Trophoblast cell (in vitro differentiated cells and primary cell): ENCODE results near the gene THAP5.

Source experiments
- DNase-seq, 2 donors: peaks; one replicate each; pipeline ENCODE4 v3.0.0-alpha.2; 2016
- H2AFZ ChIP-seq: 2 replicates; pipeline ENCODE4 v1.6.1; 2013; ENCODE audit warnings: low read length, moderate library complexity, mild to moderate bottlenecking; ENCODE audit not compliant: insufficient read depth, poor library complexity
- H2AK5ac ChIP-seq: 2 replicates; pipeline ENCODE4 v1.6.1; 2013; ENCODE audit warnings: mild to moderate bottlenecking, low read length
- H2BK120ac ChIP-seq: 2 replicates; pipeline ENCODE4 v1.6.1; 2013; ENCODE audit warnings: low read length, mild to moderate bottlenecking, moderate library complexity; ENCODE audit not compliant: insufficient read depth, poor library complexity
- H2BK12ac ChIP-seq: 2 replicates; pipeline ENCODE4 v1.6.1; 2013; ENCODE audit warnings: mild to moderate bottlenecking, low read length, moderate library complexity
- H2BK5ac ChIP-seq: 2 replicates; pipeline ENCODE4 v1.6.1; 2013; ENCODE audit warnings: low read length, low read depth, moderate library complexity, mild to moderate bottlenecking; ENCODE audit not compliant: poor library complexity
- H3K14ac ChIP-seq: 2 replicates; pipeline ENCODE4 v1.6.1; 2013; ENCODE audit warnings: mild to moderate bottlenecking, low read length
- H3K18ac ChIP-seq: 2 replicates; pipeline ENCODE4 v1.6.1; 2013; ENCODE audit warnings: mild to moderate bottlenecking, low read length
- H3K23ac ChIP-seq: 2 replicates; pipeline ENCODE4 v1.6.1; 2013; ENCODE audit warnings: low read length
- H3K27ac ChIP-seq: 2 replicates; pipeline ENCODE4 v1.5.1; 2013; ENCODE audit warnings: low read depth, mild to moderate bottlenecking, inconsistent platforms, low read length, moderate library complexity
- H3K27me3 ChIP-seq: 2 replicates; pipeline ENCODE4 v1.6.1; 2013; ENCODE audit warnings: inconsistent platforms, mild to moderate bottlenecking, low read length, moderate library complexity; ENCODE audit not compliant: insufficient read depth
- H3K36me3 ChIP-seq, 2 experiments: 1 replicate in 1 of 2; 2 replicates in 1 of 2; pipeline ENCODE4 v1.6.1; 2013; ENCODE audit warnings: low read length in 2 of 2, mild to moderate bottlenecking in 2 of 2, moderate library complexity in 1 of 2; ENCODE audit not compliant: insufficient read depth in 2 of 2, control insufficient read depth in 1 of 2
- H3K4ac ChIP-seq: 2 replicates; pipeline ENCODE4 v1.6.1; 2013; ENCODE audit warnings: low read depth, mild to moderate bottlenecking, low read length, moderate library complexity
- H3K4me1 ChIP-seq, 2 experiments: 1 replicate in 1 of 2; 2 replicates in 1 of 2; pipeline ENCODE4 v1.6.1; 2013; ENCODE audit warnings: low read length in 2 of 2, mild to moderate bottlenecking in 2 of 2, moderate library complexity in 1 of 2; ENCODE audit not compliant: insufficient read depth in 2 of 2, control insufficient read depth in 1 of 2
- H3K4me2 ChIP-seq: 2 replicates; pipeline ENCODE4 v1.6.1; 2013; ENCODE audit warnings: inconsistent platforms, mild to moderate bottlenecking, low read length, moderate library complexity
- H3K4me3 ChIP-seq: 2 replicates; pipeline ENCODE4 v1.5.1; 2013; ENCODE audit warnings: mild to moderate bottlenecking, low read depth, low read length, inconsistent platforms
- H3K79me1 ChIP-seq: one replicate; pipeline ENCODE4 v1.6.1; 2013; ENCODE audit warnings: low read length
- H3K79me2 ChIP-seq: 2 replicates; pipeline ENCODE4 v1.6.1; 2013; ENCODE audit warnings: low read length, mild to moderate bottlenecking; ENCODE audit not compliant: control insufficient read depth, insufficient read depth, poor library complexity
- H3K9ac ChIP-seq: 2 replicates; pipeline ENCODE4 v1.6.1; 2013; ENCODE audit warnings: mild to moderate bottlenecking, low read length
- H3K9me3 ChIP-seq: 2 replicates; pipeline ENCODE4 v1.6.1; 2013; ENCODE audit warnings: low read depth, mild to moderate bottlenecking, control low read depth, inconsistent platforms, low read length; ENCODE audit not compliant: insufficient read depth
- H4K12ac ChIP-seq: 2 replicates; pipeline ENCODE4 v1.6.1; 2013; ENCODE audit warnings: low read depth, mild to moderate bottlenecking, low read length, moderate library complexity
- H4K8ac ChIP-seq: 2 replicates; pipeline ENCODE4 v1.6.1; 2013; ENCODE audit warnings: low read depth, mild to moderate bottlenecking, low read length, moderate library complexity
- H4K91ac ChIP-seq: one replicate; pipeline ENCODE4 v1.6.1; 2013; ENCODE audit warnings: low read depth, mild to moderate bottlenecking, low read length, moderate library complexity
- WGBS: extraction: QIAGEN DNeasy Blood & Tissue Kit; methylation state at CpG from one replicate; pipeline ENCODE4 v1.1.7; 2013; ENCODE audit warnings: missing lambda C conversion rate; ENCODE audit not compliant: insufficient read length, insufficient coverage; ENCODE audit errors: extremely low coverage; 5-methylcytosine and 5-hydroxymethylcytosine counted together

Gene THAP5

DNA sequence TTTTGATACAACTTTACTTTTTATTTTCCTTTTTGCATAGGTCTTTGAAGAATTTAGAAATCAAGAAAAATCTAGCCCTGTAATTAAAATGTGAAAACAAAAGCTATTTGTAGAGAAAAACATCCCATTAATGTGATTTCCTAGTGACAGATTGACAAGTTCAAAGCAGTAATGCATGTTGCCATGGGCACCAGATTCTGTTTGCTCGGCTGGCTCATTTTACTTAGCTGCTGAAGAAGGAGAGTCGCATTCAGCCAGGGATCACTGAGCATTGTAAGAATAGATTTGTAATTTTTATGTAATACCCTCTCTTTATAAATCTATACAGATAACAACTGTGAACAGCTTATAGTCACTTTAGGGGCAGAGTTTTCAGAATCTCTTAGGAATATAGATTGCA is 28.6 kb upstream of the THAP5 start:
- H3K79me1 ChIP-seq, result no peaks in the 10 kb centered on the region
- no peak overlapping the region for H4K91ac ChIP-seq
- H3K4ac ChIP-seq, result no peak overlapping the region
- no peak overlapping the region for H3K4me3 ChIP-seq
- H3K14ac ChIP-seq, result no peak overlapping the region
- H3K23ac ChIP-seq, result no peak overlapping the region
- H2BK12ac ChIP-seq, result no peak overlapping the region
- no CpG with 5 or more reads among the region's 2 CpGs for WGBS
- no peak overlapping the region for H3K9ac ChIP-seq
- no peak overlapping the region for H3K27ac ChIP-seq
- no peaks in the 10 kb centered on the region for H3K9me3 ChIP-seq
- no peak overlapping the region for H4K12ac ChIP-seq
- no peak overlapping the region for H2AFZ ChIP-seq
- H3K36me3 ChIP-seq, result no peaks in the 10 kb centered on the region
- H2BK5ac ChIP-seq, result no peak overlapping the region
- no peaks in the 10 kb centered on the region for H3K4me1 ChIP-seq
- no peak for DNase-seq
- no peaks in the 10 kb centered on the region for H3K79me2 ChIP-seq
- H2BK120ac ChIP-seq, result no peak overlapping the region
- no peak overlapping the region for H3K18ac ChIP-seq
- H4K8ac ChIP-seq, result no peak overlapping the region
- H3K4me2 ChIP-seq, result no peak overlapping the region
- H2AK5ac ChIP-seq, result no peak overlapping the region
- H3K27me3 ChIP-seq, result no peaks in the 10 kb centered on the region

DNA sequence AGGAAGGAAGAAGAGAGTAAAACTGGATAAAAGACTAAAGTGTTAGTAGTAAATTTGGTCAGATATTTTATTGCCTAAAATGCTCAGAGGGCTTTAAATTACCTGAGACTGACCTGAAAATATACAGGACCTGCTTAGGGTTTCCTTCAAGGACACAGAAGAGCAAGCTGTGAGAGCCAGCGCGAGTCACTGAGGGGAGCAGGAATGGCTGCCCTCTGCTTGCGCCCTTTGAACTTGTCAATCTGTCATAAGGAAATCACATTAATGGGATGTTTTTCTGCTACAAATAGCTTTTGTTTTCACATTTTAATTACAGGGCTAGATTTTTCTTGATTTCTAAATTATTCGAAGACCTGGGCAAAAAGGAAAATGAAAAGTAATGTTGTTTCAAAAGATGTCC is 27.1 kb upstream of the THAP5 start:
- H3K27me3 ChIP-seq, result no peaks in the 10 kb centered on the region
- H2BK120ac ChIP-seq, result no peak overlapping the region
- no peak overlapping the region for H3K9ac ChIP-seq
- H4K8ac ChIP-seq, result no peak overlapping the region
- no peak overlapping the region for H3K4ac ChIP-seq
- no peaks in the 10 kb centered on the region for H3K4me1 ChIP-seq
- no peak overlapping the region for H3K27ac ChIP-seq
- no peaks in the 10 kb centered on the region for H3K79me1 ChIP-seq
- no peak overlapping the region for H2AK5ac ChIP-seq
- no peak overlapping the region for H4K91ac ChIP-seq
- H2BK12ac ChIP-seq, result no peak overlapping the region
- H3K36me3 ChIP-seq, result no peaks in the 10 kb centered on the region
- no peak overlapping the region for H4K12ac ChIP-seq
- no peak overlapping the region for H3K14ac ChIP-seq
- H3K18ac ChIP-seq, result no peak overlapping the region
- no peak overlapping the region for H3K4me3 ChIP-seq
- no peaks in the 10 kb centered on the region for H3K9me3 ChIP-seq
- H3K79me2 ChIP-seq, result no peaks in the 10 kb centered on the region
- WGBS, result no CpG with 5 or more reads among the region's 4 CpGs
- no peak overlapping the region for H2BK5ac ChIP-seq
- H3K23ac ChIP-seq, result no peak overlapping the region
- H2AFZ ChIP-seq, result no peak overlapping the region
- H3K4me2 ChIP-seq, result no peak overlapping the region
- DNase-seq, result no peak

DNA sequence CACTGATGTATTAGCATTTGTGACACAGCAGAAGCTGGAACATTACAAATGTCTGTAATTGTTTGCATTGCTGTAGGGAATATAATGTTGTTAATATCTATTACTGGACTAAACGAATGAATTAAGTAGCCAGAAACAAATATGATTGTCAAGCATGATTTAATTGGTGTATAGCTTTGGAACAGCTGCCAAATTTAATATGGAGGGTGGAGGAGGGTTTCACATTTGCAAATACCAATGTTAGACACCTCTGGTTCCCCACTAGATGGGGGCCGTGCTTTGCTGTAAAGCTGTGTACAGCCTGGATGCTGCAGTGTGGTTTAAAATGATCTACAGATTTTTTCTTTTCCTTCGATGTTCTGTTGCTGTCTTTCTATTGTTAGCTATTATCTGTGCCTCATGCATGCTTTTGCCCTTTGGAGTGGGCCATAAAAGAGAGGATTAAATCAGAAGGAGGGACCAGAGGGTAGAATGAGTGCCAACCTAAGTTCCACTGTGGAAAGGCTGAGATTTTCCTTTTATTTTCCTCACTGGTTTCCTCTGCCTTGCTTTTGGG is 23.2 kb upstream of the THAP5 start:
- WGBS, result no CpG with 5 or more reads among the region's 3 CpGs

DNA sequence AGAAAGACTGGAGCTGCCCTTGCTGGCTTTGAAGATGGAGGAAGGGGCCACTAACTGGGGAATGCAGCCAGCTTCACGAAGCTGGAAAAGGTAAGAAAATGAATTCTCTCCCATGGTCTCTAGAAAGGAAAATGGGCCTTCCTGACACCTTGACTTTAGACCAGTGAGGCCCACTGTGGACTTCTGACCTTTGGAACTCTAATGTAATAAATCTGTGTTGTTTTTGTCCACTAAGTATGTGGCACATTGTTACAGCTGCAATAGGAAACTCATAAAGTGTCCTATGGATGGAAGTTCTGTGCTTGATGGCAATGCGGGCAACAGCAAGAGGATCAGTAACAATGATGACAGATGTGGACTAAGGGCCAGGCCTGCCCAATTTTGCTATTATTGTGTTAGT is 21.1 kb upstream of the THAP5 start:
- DNase-seq, result no peak
- H2AK5ac ChIP-seq, result no peak overlapping the region
- no peak overlapping the region for H3K27ac ChIP-seq
- H3K4me1 ChIP-seq, result peaks cover 0 to 3% of the 10 kb centered on the region in 2 experiments
- no peaks in the 10 kb centered on the region for H3K36me3 ChIP-seq
- no peak overlapping the region for H4K8ac ChIP-seq
- H3K14ac ChIP-seq, result no peak overlapping the region
- no peak overlapping the region for H3K9ac ChIP-seq
- no peak overlapping the region for H3K18ac ChIP-seq
- H3K4me3 ChIP-seq, result no peak overlapping the region
- H3K9me3 ChIP-seq, result no peaks in the 10 kb centered on the region
- WGBS, result no CpG with 5 or more reads among the region's 2 CpGs
- no peak overlapping the region for H3K4ac ChIP-seq
- H3K4me2 ChIP-seq, result no peak overlapping the region
- no peak overlapping the region for H4K12ac ChIP-seq
- no peaks in the 10 kb centered on the region for H3K79me2 ChIP-seq
- H2AFZ ChIP-seq, result no peak overlapping the region
- no peak overlapping the region for H3K23ac ChIP-seq
- no peak overlapping the region for H2BK5ac ChIP-seq
- no peak overlapping the region for H2BK12ac ChIP-seq
- H3K27me3 ChIP-seq, result no peaks in the 10 kb centered on the region
- H2BK120ac ChIP-seq, result no peak overlapping the region
- H4K91ac ChIP-seq, result no peak overlapping the region
- no peaks in the 10 kb centered on the region for H3K79me1 ChIP-seq

More for the DNA sequence above, 23.2 kb upstream of the THAP5 start:
- no peaks in the 10 kb centered on the region for H3K79me1 ChIP-seq
- H3K9me3 ChIP-seq, result no peaks in the 10 kb centered on the region
- no peak overlapping the region for H4K12ac ChIP-seq
- H3K14ac ChIP-seq, result no peak overlapping the region
- no peak overlapping the region for H3K4me3 ChIP-seq
- no peak overlapping the region for H2BK5ac ChIP-seq
- no peak overlapping the region for H3K27ac ChIP-seq
- no peaks in the 10 kb centered on the region for H3K79me2 ChIP-seq
- H2BK12ac ChIP-seq, result no peak overlapping the region
- H2BK120ac ChIP-seq, result no peak overlapping the region
- no peaks in the 10 kb centered on the region for H3K27me3 ChIP-seq
- H3K36me3 ChIP-seq, result no peaks in the 10 kb centered on the region
- no peak overlapping the region for H3K23ac ChIP-seq
- no peak overlapping the region for H3K18ac ChIP-seq
- DNase-seq, result peak in 1 of 2 donors; percentile 9
- H3K9ac ChIP-seq, result no peak overlapping the region
- peaks cover 0 to 3% of the 10 kb centered on the region in 2 experiments for H3K4me1 ChIP-seq
- H2AK5ac ChIP-seq, result no peak overlapping the region
- H4K8ac ChIP-seq, result no peak overlapping the region
- no peak overlapping the region for H3K4ac ChIP-seq
- H4K91ac ChIP-seq, result no peak overlapping the region
- no peak overlapping the region for H3K4me2 ChIP-seq
- no peak overlapping the region for H2AFZ ChIP-seq
